HG02970 (cell line): ENCODE measurements around the gene CDC37.
"Not testable (repeated sequence)": the region's sequence is repeated elsewhere in the genome, so short reads cannot be mapped to it uniquely, and the experiment has no call there.

Experiments
- ATAC-seq: cut with Tn5 transposase; IDR thresholded peaks from one replicate; pipeline ENCODE4 v1.9.1; 2021; ENCODE audit warnings: mild to moderate bottlenecking, moderate library complexity, moderate number of reproducible peaks; ENCODE audit not compliant: unreplicated experiment, low FRiP score

Gene CDC37

DNA sequence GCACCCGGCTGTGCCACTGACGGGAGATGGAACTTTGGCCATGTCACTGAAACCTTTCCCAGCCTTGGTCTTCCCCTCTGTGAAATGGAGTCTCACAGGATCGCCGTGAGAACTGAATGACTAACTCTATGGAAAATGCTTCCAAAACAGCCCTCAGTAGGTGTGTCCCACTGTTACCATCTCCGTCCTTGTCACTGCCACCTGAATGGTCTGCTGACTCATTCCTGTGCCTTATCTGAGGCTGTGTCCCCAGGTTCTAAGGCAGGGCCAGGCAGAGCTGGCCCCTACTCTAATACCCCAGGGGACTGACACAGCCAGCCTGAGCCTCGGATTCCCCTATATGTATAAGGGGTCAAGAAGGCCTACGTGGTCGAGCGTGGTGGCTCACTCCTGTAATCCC is 4.5 kb downstream of the CDC37 start:
- ATAC-seq = no peak

DNA sequence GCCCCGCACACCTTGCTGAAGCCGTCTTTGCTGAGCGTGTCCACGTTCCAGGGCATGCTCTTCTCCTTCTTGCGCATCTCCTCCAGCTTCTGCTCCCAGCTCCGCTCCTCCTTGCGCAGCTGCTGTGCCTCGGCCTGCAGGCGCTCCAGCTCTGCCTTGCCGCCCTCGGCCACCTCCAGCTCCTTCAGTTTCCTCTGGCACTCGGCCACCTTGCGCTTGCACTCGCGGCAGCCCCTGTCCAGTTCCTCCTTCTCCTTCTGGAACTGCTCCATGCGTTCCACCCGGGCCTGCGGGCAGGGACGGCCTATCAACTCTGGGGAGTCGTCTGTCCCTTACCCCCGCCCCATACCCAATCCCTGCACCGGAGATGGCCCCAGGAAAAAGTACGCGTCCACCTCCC is 7.4 kb downstream of the CDC37 start:
- ATAC-seq = no peak

DNA sequence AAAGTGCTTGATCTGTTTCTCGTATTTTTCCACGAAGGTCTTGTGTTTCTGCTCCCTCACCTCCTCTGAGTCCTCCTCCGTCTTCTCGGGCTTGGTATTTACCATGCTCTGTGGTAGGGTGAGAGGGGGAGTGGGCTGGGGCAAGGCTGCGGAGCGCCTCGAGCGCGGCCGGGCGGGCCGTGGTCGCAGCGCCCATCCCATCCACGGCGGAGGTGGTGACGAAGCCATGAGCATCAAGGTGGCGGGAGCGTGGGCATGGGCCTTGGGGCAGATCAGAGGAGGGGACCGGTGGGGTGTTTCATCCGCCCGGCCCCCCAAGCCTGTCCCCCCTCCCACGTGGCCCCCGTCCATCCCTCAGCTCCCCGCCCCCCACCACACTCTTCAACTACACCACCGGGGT is 7.9 kb downstream of the CDC37 start:
- no peak for ATAC-seq

DNA sequence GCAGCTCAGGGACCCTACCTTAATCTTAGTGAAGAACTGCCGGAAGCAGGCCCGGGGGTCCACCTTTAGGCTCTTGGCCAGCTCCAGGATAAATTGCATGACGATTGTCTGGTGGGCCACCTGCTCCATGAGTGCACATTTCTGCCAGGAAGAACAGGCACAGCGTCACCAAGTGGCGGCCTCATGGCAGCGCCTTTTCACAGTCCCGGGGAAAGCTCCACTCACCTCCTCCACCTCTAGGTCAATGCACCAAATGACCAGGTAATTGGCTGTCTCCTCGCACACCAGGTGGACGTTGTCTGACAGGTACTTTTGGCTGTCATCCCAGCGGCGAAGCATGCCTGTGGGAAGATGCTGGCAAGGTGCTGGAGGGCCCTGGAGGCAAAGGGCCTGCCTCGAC is 8.3 kb downstream of the CDC37 start:
- ATAC-seq = no peak

DNA sequence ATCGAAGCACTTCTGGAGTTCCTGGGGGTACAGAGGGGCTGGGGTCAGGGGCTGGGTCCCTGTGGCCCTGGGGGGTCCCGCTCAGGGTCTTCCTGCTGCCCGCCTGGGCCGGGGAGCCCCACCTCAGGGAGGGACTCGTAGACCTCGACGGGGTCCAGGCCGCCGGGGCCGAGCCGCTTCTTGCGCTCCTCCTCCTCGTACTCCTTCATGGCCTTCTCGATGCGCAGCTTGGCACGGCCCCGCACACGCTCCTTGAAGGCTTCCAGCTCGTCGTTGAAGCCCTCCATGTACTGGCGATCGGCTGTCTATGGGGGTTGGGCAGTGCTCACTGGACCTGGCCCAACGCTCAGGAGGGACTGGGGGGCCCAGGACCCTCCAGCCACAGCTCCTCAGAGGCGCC is 10.2 kb downstream of the CDC37 start:
- no peak for ATAC-seq

DNA sequence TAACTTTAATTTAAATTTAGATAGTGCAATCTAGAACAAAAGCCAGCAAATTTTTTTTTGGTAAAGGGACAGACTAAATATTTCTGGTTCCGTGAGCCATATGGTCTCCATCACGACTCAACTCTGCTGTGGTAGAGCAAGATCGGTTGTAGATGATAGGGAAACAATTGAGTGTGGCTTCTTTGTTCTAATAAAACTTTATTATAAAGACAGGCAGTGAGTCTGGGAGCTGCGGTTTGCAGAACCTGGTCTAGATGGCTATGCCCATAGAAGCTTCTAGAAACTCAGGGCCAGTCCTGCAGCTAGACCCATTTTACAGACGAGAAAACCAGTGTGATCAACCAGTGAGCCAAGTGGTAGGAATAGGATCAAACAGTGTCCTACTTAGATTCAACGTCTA is 11.2 kb downstream of the CDC37 start:
- ATAC-seq = no peak

DNA sequence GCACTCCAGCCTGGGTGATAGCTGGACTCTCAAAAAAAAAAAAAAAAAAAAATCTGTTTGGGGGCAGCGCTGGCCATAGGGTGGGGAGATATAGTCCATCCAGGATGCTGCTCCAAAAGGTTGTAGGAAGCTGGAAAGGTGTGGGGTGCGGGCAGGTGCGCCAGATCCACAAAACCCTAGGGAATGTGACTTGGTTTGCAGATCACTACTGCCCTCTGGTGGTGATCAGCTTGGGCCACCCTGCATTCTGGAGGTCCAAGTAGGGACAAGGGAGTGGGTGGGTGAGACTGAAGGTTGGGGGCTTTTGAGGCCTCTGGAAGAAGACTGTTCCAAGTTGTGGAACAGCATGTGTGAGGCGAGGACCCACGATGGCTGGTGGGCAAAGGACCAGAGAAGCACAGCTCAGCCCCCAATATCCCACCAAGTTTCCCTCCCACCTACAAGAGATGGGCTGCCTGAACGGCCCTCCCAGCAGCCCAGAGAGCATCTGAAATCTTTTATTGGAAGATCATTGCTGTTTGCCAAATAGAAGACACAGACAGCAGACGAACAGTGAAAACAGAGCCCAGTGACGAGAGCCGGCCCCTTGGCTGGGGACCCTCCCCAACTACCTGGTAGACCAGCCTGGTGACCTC is 12.6 kb downstream of the CDC37 start:
- ATAC-seq = no peak

DNA sequence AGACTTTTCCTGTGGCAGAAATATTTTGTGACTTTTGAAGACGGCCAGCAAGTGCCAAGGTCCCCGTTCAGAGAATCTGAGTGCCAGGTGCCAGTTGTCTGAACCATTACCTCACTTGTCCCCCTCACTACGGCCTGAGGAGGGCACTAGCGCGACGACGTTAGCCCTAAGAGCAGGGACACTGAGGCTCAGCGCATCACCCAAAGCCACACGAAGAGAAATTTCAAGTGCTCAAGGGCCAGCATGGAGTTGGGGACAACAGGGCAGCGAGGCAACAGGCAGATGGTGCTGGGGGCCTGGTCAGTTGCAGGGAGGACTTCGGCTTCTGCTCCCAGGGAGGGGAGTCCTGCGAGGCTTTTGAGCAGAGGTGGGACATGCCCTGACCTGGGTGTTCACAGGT is 13.5 kb downstream of the CDC37 start:
- no peak for ATAC-seq

DNA sequence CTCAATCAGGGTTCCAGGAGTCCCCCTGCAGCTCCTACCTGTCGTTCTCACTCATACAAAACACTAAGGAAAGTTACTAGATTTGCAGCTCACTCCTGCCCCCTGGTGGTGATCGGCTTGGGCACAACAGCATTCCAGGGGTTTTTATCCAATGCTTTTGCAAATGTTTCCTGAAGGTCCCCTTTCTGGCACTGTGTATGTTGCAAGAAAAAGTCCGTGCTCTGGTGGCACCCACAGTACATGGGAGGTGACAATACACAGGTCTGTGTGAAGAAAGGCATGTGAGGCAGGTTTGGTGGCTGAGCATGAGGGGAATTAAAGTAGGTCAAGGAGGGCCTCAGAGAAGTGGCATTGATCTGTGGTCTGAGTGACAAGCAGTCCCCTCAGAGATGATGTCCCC is 14.4 kb downstream of the CDC37 start:
- no peak for ATAC-seq

DNA sequence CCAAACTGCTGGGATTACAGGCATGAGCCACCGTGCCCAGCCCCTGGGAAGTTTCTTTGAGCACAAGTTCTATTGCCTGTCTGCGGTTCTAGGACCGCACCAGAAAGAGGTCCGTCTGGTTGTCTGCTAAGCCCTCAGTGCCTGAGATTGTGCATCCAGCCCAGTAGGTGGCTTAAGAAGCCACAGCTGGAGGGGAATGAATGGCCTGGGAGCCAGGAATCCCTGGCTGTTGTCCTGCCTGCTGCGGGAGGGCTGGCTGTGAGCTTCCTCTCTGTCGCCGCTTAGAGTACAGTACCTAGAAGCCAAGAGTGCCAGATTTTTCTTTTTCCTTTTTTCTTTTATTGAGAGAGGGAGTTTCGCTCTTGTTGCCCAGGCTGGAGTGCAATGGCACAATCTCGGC is 18.8 kb downstream of the CDC37 start:
- ATAC-seq = no peak

DNA sequence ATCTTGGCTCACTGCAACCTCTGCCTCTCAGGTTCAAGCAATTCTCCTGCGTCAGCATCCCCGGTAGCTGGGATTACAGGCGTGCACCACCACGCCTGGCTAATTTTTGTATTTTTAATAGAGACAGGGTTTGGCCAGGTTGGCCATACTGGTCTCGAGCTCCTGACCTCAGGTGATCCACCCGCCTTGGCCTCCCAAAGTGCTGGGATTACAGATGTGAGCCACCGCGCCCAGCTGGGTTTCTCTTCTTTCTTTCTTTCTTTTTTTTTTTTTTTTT is 20.2 kb downstream of the CDC37 start:
- ATAC-seq = not testable (repeated sequence)

DNA sequence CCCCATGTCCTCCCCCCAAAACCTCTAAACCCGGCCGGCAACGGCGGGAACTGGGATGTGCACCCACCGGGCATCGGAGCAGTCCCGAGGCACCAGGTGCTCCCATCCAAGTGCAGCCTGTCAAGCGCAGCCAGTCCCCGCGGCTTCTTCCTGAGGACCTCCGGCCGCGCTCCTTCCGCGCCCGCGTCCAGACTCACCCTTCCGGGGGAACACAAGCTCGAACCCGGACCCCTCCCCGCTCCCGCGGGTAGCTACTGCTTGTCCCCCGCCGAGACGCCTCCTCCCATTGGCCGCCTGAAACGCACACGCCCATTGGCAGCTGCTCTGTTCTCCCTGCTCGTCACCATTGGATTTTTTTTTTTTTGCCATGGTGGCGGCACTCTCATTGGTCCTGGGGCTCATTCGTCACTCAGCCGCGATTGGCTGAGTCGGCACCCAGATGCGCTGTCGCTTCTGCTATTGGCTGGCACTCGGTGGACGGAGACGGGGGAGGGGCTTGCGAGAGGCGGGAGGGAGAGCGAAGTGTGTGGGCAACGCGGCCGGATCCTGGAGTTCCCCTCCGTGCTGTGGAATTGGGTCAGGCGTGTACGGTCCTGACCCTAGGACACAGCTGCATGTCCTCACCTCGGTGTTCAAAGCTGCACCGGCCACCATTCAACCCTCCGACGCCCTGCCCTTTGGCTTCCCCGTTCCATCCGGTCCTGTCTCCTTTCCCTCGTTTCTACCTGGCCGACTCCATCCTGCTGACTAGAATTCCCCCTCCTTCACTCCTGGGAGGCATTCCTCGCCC is 22.8 kb downstream of the CDC37 start, which contains the start of gene TYK2:
TSS of gene TYK2 (minus strand) at position 260 of the 790 bp plus-strand sequence. CDS start 2,166 bp downstream, outside the sequence.
- ATAC-seq = peak; percentile 90

DNA sequence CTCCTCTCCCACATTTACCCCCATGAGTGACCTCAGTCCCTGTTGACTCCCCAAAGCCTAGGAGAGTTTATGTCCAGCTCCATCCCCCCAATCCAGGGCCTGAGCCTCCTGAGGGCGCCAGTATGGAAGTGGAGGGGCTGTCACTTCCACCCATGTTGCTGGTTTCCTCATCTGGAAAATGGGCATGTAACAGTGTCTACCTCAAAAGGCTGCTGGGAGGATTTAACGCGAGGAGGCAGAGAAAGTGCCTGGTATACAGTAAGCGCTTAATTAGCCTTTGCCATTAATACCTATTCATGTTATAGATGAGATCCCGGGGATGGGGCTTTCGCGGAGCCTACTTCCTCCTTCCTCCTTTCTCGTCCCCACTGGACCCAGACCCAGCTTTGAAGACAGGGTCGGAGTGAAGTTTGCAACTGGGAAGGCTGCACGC is 23.4 kb downstream of the CDC37 start:
- no peak for ATAC-seq

DNA sequence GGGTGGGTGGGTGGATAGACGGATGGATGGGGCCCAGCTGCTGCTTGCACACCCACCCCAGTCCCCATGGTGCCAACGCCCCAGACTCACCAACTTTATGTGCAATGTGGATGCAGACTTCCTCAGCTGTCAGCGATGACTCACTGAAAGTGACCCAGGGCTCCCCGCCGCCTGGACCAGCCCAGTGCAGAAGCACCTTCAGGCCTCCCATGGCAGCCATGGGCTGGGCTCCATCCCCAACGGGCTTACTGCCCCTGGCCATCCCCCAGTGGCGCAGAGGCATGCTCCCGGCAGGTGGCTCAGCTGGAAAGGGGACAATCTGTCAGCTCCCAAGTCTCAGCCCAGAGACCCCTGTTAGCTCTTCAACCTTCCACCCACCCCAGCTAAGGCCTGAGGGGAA is 25.2 kb downstream of the CDC37 start:
- ATAC-seq = no peak

DNA sequence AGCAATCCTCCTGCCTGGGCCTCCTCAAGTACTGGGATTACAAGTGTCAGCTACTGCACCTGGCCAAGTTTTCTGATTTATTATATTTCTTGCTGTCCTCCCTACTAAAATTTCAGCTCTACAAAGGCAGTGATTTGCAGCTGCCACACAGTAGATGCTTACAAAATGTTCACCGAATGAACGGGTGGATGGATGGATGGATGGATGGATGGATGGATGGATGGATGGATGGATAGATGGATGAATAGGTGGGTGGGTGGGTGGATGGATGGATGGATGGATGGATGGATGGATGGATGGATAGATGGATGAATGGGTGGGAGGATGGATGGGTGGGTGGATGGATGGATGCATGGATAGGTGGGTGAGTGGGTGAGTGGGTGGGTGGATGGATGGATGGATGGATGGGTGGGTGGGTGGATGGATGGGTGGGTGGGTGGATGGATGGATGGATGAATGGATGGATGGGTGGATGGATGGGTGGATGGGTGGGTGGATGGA is 26.2 kb downstream of the CDC37 start:
- ATAC-seq = not testable (repeated sequence)

DNA sequence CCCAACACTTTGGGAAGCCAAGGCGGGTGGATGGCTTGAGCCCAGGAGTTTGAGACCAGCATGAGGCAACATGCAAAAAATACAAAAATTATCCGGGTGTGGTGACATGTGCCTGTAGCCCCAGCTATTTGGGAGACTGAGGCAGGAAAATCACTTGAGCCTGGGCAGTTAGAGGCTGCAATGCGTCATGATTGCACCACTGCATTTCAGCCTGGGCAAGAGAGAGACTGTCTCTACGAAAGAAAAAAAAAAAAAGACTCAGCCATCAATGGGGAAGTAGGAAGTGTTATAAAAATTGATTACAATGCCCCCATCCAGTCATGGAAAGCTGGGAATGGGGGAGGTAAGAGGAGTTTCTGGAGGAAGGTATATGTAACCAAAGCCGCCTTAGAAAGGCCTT is 28.4 kb downstream of the CDC37 start:
- ATAC-seq = no peak

DNA sequence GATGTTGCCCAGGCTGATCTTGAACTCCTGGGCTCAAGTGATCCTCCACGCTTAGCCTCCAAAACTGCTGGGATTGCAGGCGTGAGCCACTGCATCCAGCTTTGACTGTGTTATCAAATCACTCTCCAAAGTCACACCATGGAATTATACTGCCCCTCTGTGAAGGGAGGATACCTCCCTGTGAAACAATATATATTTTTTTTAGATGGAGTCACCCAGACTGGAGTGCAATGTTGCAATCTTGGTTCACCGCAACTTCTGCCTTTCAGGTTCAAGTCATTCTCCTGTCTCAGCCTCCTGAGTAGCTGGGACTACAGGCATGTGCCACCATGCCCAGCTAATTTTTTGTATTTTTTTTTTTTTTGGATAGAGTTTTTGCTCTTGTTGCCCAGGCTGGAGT is 30.7 kb downstream of the CDC37 start:
- no peak for ATAC-seq

DNA sequence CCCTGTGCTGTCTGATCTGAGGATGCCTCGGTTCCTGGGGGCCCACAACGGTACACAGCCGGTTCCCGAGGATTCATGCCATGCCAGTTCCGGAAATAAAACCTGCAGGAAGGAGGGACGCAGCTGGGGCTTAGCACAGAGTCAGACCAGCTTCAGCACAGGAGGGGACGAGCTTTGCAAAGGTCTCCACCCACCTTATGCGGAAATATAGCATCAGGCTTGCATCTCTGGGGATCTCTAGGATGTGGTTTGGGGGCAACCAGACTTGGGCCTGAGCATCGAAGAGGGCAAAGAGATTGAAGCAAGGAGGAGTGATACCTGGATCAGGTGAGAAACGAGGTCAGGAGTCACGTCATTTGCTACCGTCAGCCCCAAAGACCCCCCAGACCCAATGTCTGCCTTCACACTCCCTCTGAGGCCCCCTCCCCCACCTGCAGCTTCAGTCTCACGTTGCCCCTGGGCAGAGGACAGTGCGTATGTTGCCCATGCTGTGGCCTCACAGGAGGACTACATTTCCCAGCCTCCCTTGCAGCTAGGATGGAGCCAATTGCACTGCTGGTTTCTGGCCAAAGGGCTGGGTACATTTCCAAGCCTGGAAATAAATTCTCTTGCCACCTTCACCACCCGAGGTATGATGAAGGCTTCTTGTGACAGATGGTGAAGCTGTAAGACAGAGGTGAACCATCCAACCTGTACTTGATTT is 35.1 kb downstream of the CDC37 start:
- ATAC-seq = no peak

DNA sequence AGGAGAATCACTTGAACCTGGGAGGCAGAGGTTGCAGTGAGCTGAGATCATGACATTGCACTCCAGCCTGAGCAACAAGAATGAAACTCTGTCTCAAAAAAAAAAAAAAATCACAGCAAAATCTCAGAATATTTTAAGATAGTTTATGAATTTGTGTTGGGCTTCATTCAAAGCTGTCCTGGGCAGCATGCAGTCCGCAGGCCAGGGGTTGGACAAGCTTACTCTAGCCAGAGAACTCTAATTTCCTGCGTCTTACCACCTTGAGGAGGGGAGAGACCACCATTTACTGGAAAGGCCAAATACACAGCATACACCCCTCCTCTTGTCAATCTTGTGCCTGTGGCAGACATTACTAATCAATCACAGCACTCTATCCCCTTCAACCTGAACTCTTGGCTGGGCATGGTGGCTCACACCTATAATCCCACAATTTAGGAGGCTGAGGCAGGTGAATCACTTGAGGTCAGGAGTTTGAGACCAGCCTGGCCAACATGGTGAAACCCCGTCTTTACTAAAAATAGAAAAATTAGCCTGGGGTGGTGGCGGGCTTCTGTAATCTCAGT is 36.3 kb downstream of the CDC37 start:
- ATAC-seq = not testable (repeated sequence)

DNA sequence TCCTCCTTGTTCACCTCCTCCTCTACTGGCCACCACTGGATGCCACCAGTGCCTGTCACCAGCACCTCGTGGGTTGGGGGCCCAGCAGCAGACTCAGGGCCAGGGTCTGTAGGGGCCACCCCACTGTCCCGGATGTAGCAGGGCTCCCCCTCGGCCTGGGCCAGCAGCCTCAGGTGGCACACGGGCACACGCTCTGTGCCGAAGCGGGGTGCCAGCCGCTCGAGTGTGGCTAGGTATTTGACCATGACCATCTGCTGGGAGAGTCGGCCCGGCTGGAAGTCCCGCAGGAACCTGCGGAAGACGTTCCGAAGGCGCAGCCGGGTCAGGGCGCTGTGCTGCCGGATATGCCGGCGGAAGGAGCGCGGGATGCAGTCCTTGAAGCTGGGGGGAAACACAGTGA is 37.8 kb downstream of the CDC37 start:
- no peak for ATAC-seq

DNA sequence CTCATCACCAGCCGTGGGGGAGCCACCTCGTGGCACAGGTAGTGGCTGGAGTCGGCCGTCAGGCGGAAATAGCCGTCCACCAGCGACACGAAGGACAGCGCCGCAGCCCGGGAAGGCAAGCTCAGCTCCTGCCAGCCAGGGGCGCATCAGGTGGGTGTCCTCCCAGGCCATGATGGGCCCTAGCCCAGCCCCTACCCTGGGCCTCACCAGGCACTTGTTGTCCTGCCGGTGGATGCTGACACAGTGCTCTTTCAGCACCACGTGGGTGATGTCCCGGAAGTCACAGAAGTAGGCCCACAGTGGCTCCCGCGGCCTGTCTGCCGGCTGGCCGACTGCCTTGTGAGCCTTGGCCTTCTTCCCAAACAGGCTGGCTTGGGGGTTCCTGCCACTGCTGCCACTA is 38.7 kb downstream of the CDC37 start:
- no peak for ATAC-seq
